H1 (cell line): ENCODE results near the gene RFPL3. TPM values are rescaled to one million over a fixed set of nuclear protein-coding genes. Genes with fewer than 3 reads are reported as not detected.

Source experiments
- CTCF ChIA-PET: fragments of 300-600 bp; sonication (Branson Sonifier 250); formaldehyde crosslinking; loops from one replicate; lab custom pipeline; 2021; ENCODE audit not compliant: partially characterized antibody; lab: Charles Lee
- POLR2A ChIA-PET: fragments of 300-600 bp; sonication (Branson Sonifier 250); formaldehyde crosslinking; loops from one replicate; lab custom pipeline; 2021; ENCODE audit warnings: inconsistent platforms; ENCODE audit not compliant: partially characterized antibody; lab: Charles Lee
- DNase-seq, 2 experiments: peaks; one replicate each; pipeline versions ENCODE4 v3.0.0 to v3.0.0-alpha.2; 2010 to 2022; ENCODE audit warnings: low spot score in 2 of 2, low read depth in 1 of 2, mixed read lengths in 1 of 2
- FAIRE-seq: peaks from 2 replicates; lab custom pipeline; 2011; peaks lifted over from hg19 to GRCh38; lab: Jason Lieb, UNC
- H2AFZ ChIP-seq: 2 replicates; pipeline ENCODE4 v1.8.1; 2012; ENCODE audit warnings: low read length, inconsistent platforms
- H2AK5ac ChIP-seq: 2 replicates; pipeline ENCODE4 v1.6.1; 2013; ENCODE audit warnings: low read depth, low read length
- H2BK120ac ChIP-seq: replicated peaks from 2 replicates; pipeline ENCODE3; 2013; ENCODE audit warnings: low read depth, low read length, inconsistent platforms
- H2BK12ac ChIP-seq: 2 replicates; pipeline ENCODE4 v1.6.1; 2013; ENCODE audit warnings: low read depth, low read length
- H2BK15ac ChIP-seq: 2 replicates; pipeline ENCODE4 v1.6.1; 2013; ENCODE audit warnings: low read length
- H2BK20ac ChIP-seq: 2 replicates; pipeline ENCODE4 v1.6.1; 2013; ENCODE audit warnings: low read length
- H2BK5ac ChIP-seq: 2 replicates; pipeline ENCODE4 v1.6.1; 2013; ENCODE audit warnings: low read depth, low read length
- H3K14ac ChIP-seq: 2 replicates; pipeline ENCODE4 v1.6.1; 2013; ENCODE audit warnings: inconsistent platforms; ENCODE audit not compliant: insufficient read length
- H3K18ac ChIP-seq: 2 replicates; pipeline ENCODE4 v1.6.1; 2013; ENCODE audit warnings: low read length; ENCODE audit errors: extremely low read depth
- H3K23ac ChIP-seq: 2 replicates; pipeline ENCODE4 v1.6.1; 2013; ENCODE audit warnings: inconsistent platforms; ENCODE audit not compliant: insufficient read length
- H3K23me2 ChIP-seq: 2 replicates; pipeline ENCODE4 v1.6.1; 2013; ENCODE audit warnings: low read depth, low read length
- H3K27ac ChIP-seq: 2 replicates; pipeline ENCODE4 v1.6.1; 2011; ENCODE audit warnings: low read depth, low read length, inconsistent platforms
- H3K27me3 ChIP-seq, 4 experiments: replicated peaks in 1 of 4; 1 replicate in 1 of 4; 2 replicates in 3 of 4; pipeline versions ENCODE4 v1.6.1 to v1.8.1; 2011 to 2013; ENCODE audit warnings: low read length in 3 of 4, mild to moderate bottlenecking in 3 of 4, inconsistent platforms in 2 of 4, mixed read lengths in 2 of 4, moderate library complexity in 1 of 4; ENCODE audit not compliant: control insufficient read depth in 3 of 4, insufficient read depth in 3 of 4; ENCODE audit errors: extremely low read depth in 1 of 4
- H3K36me3 ChIP-seq, 4 experiments: 2 replicates each; pipeline versions ENCODE4 v1.6.1 to v1.8.1; 2011 to 2013; ENCODE audit warnings: mild to moderate bottlenecking in 4 of 4, low read length in 3 of 4, moderate library complexity in 2 of 4, control low read depth in 1 of 4, inconsistent platforms in 1 of 4; ENCODE audit not compliant: insufficient read depth in 4 of 4, control insufficient read depth in 2 of 4
- H3K4ac ChIP-seq: replicated peaks from 2 replicates; pipeline ENCODE3; 2013; ENCODE audit warnings: low read length, low read depth, mixed read lengths, inconsistent platforms; ENCODE audit not compliant: insufficient read length
- H3K4me1 ChIP-seq, 4 experiments: replicated peaks in 1 of 4; 1 replicate in 1 of 4; 2 replicates in 3 of 4; pipeline versions ENCODE4 v1.6.1 to v1.8.1; 2011 to 2013; ENCODE audit warnings: low read length in 3 of 4, inconsistent platforms in 2 of 4, mixed read lengths in 1 of 4; ENCODE audit not compliant: insufficient read depth in 4 of 4, control insufficient read depth in 3 of 4
- H3K4me2 ChIP-seq, 2 experiments: 2 replicates each; pipeline versions ENCODE4 v1.6.1 to v1.8.1; 2011 to 2013; ENCODE audit warnings: low read depth in 2 of 2, low read length in 2 of 2, control low read depth in 1 of 2, inconsistent platforms in 1 of 2, mild to moderate bottlenecking in 1 of 2; ENCODE audit not compliant: insufficient read depth in 1 of 2
- H3K4me3 ChIP-seq, 4 experiments: fragments of 200-600, 300-600 bp in 1 of 4; sonication (generic), shearing (Covaris generic), sonication (Bioruptor Twin) in 1 of 4; 2 replicates each; pipeline versions ENCODE4 v1.5.1 to v1.8.1; 2011 to 2016; ENCODE audit warnings: low read length in 4 of 4, low read depth in 3 of 4, control low read depth in 2 of 4, inconsistent platforms in 2 of 4, mild to moderate bottlenecking in 2 of 4, mixed read lengths in 1 of 4, moderate library complexity in 1 of 4; ENCODE audit not compliant: insufficient read depth in 2 of 4; ENCODE audit errors: extremely low read depth in 1 of 4
- H3K56ac ChIP-seq: replicated peaks from 2 replicates; pipeline ENCODE3; 2013; ENCODE audit warnings: low read depth, mild to moderate bottlenecking, mixed read lengths, low read length, inconsistent platforms; ENCODE audit not compliant: insufficient read length
- H3K79me1 ChIP-seq: 2 replicates; pipeline ENCODE4 v1.6.1; 2013; ENCODE audit warnings: low read depth, low read length, control low read depth
- H3K79me2 ChIP-seq, 2 experiments: 2 replicates each; pipeline versions ENCODE4 v1.6.1 to v1.8.1; 2012 to 2013; ENCODE audit warnings: low read length in 2 of 2, mild to moderate bottlenecking in 2 of 2, inconsistent platforms in 1 of 2; ENCODE audit not compliant: insufficient read depth in 2 of 2, control insufficient read depth in 1 of 2
- H3K9ac ChIP-seq, 4 experiments: replicated peaks in 1 of 4; 1 replicate in 1 of 4; 2 replicates in 3 of 4; pipeline versions ENCODE4 v1.6.1 to v1.8.1; 2011 to 2013; ENCODE audit warnings: low read depth in 3 of 4, low read length in 3 of 4, control low read depth in 2 of 4, mild to moderate bottlenecking in 2 of 4, moderate library complexity in 2 of 4, inconsistent platforms in 1 of 4; ENCODE audit errors: extremely low read depth in 1 of 4
- H3K9me3 ChIP-seq, 2 experiments: 2 replicates each; pipeline versions ENCODE4 v1.6.1 to v1.8.1; 2012 to 2013; ENCODE audit warnings: mild to moderate bottlenecking in 2 of 2, moderate library complexity in 2 of 2, control low read depth in 1 of 2, inconsistent platforms in 1 of 2, low read depth in 1 of 2, low read length in 1 of 2, mixed read lengths in 1 of 2; ENCODE audit not compliant: insufficient read depth in 2 of 2
- H4K20me1 ChIP-seq, 2 experiments: replicated peaks in 1 of 2; 2 replicates each; pipeline versions ENCODE3 to v1.8.1; 2011 to 2013; ENCODE audit warnings: inconsistent platforms in 2 of 2, low read length in 2 of 2, mild to moderate bottlenecking in 1 of 2; ENCODE audit not compliant: insufficient read depth in 2 of 2, control insufficient read depth in 1 of 2
- H4K5ac ChIP-seq: 2 replicates; pipeline ENCODE4 v1.6.1; 2013; ENCODE audit warnings: low read length, low read depth, mixed read lengths, inconsistent platforms; ENCODE audit not compliant: insufficient read length
- H4K8ac ChIP-seq: 2 replicates; pipeline ENCODE4 v1.8.0; 2013; ENCODE audit warnings: mild to moderate bottlenecking, moderate library complexity, low read length, inconsistent platforms; ENCODE audit not compliant: insufficient read depth; ENCODE audit errors: extremely low read depth
- H4K91ac ChIP-seq: replicated peaks from 2 replicates; pipeline ENCODE3; 2013; ENCODE audit warnings: low read length, mixed read lengths, inconsistent platforms; ENCODE audit not compliant: insufficient read length
- BCL11A ChIP-seq, 2 experiments: IDR thresholded peaks; one replicate each; pipeline ENCODE4 v1.6.1; 2011; ENCODE audit warnings: low read depth in 2 of 2, low read length in 2 of 2, mild to moderate bottlenecking in 2 of 2
- CBX8 ChIP-seq: fragments of 300-800, 300-1000 bp; sonication (generic); IDR thresholded peaks from 2 replicates; pipeline ENCODE4 v1.7.1; 2016; ENCODE audit warnings: low read depth, low read length, borderline replicate concordance
- CHD2 ChIP-seq: IDR thresholded peaks from 2 replicates; pipeline ENCODE4 v1.6.1; 2012; ENCODE audit warnings: low read length, improper control_type of control experiment
- EGR1 ChIP-seq: IDR thresholded peaks from 2 replicates; pipeline ENCODE4 v1.6.1; 2011; ENCODE audit warnings: low read depth, low read length, borderline replicate concordance
- EZH2 ChIP-seq: fragments of 200-600 bp; sonication (generic); IDR thresholded peaks from 2 replicates; pipeline ENCODE4 v1.7.1; 2012; ENCODE audit warnings: low read depth, mild to moderate bottlenecking, moderate library complexity, low read length, inconsistent platforms; ENCODE audit not compliant: severe bottlenecking
- HDAC2 ChIP-seq, 2 experiments: fragments of 300-600 bp in 1 of 2; sonication (generic) in 1 of 2; IDR thresholded peaks; 2 replicates each; pipeline ENCODE4 v1.6.1; 2011 to 2012; ENCODE audit warnings: low read depth in 2 of 2, low read length in 2 of 2, mild to moderate bottlenecking in 2 of 2, moderate library complexity in 2 of 2, borderline replicate concordance in 1 of 2, inconsistent platforms in 1 of 2
- JUN ChIP-seq: IDR thresholded peaks from 2 replicates; pipeline ENCODE4 v1.6.1; 2011; ENCODE audit warnings: low read depth, mild to moderate bottlenecking, improper control_type of control experiment, low read length
- KDM4A ChIP-seq: IDR thresholded peaks from one replicate; pipeline ENCODE4 v1.7.1; 2012; ENCODE audit warnings: low read depth, mild to moderate bottlenecking, moderate library complexity, low read length, inconsistent platforms; ENCODE audit not compliant: severe bottlenecking
- POLR2A ChIP-seq, 2 experiments: IDR thresholded peaks; 1 replicate in 1 of 2; 2 replicates in 1 of 2; pipeline ENCODE4 v1.6.1; 2011; ENCODE audit warnings: low read depth in 2 of 2, low read length in 2 of 2, mild to moderate bottlenecking in 2 of 2; ENCODE audit errors: control extremely low read depth in 1 of 2
- RAD21 ChIP-seq, 2 experiments: IDR thresholded peaks in 1 of 2; conservative IDR thresholded peaks in 1 of 2; 2 replicates each; pipeline ENCODE4 v1.6.1; 2011; ENCODE audit warnings: low read depth in 2 of 2, low read length in 2 of 2, improper control_type of control experiment in 1 of 2, inconsistent platforms in 1 of 2, mild to moderate bottlenecking in 1 of 2, moderate library complexity in 1 of 2
- TBP ChIP-seq: IDR thresholded peaks from 2 replicates; pipeline ENCODE4 v1.6.1; 2011; ENCODE audit warnings: low read depth, low read length, improper control_type of control experiment
- TCF12 ChIP-seq: IDR thresholded peaks from 2 replicates; pipeline ENCODE4 v1.6.1; 2011; ENCODE audit warnings: low read depth, mild to moderate bottlenecking, low read length
- WGBS, 2 experiments: shearing (Covaris generic) in 1 of 2; methylation state at CpG; one replicate each; pipeline versions ENCODE4 v1.1.6 to v1.1.7; 2013 to 2015; ENCODE audit warnings: low lambda C conversion rate in 2 of 2, mixed read lengths in 2 of 2, inconsistent platforms in 1 of 2, low coverage in 1 of 2, missing lambda C conversion rate in 1 of 2; ENCODE audit not compliant: insufficient replicate concordance in 2 of 2, insufficient coverage in 1 of 2, insufficient read length in 1 of 2; ENCODE audit errors: extremely low coverage in 1 of 2, missing lambda C conversion rate in 1 of 2; 5-methylcytosine and 5-hydroxymethylcytosine counted together
- polyA plus RNA-seq, 7 experiments: library from polyadenylated mRNA; depleted of rRNA in 3 of 7; stranded (reverse) in 5 of 7; unstranded in 2 of 7; fragments of >200 nt in 5 of 7; fragments of 200-250 nt in 2 of 7; gene quantifications; 1 replicate in 5 of 7; 2 replicates in 1 of 7; 4 replicates in 1 of 7; pipeline versions ENCODE4 v1.2.1 to v1.2.3, GENCODE V29; 2011 to 2013; ENCODE audit warnings: missing spikeins in 2 of 7, mixed read lengths in 2 of 7
- total RNA-seq: library from RNA; stranded (reverse); fragmentation: NEBNext Ultra II Directional; extraction: Animal tissue kit (Norgen Biotek cat#: 25700); gene quantifications from 2 replicates; pipeline ENCODE4 v1.2.1, GENCODE V29; 2021

The RFPL3 gene
- total and polyA plus RNA-seq, 2 of the 8 experiments (the other 6 are each of a cell fraction or from before 2014, with no cell fraction given) = 0.08 to 0.24 TPM

GRCh38 chr22:32380991-32381390 lies 23.3 kb downstream of the RFPL3 start:
- Histone ChIP-seq H3K4me3 (no peak overlapping the region), H2BK15ac (no peak overlapping the region), H2AFZ (no peak overlapping the region), H4K91ac (no peak overlapping the region), H3K36me3 (peaks cover 0 to 4% (median under 1%) of the 10 kb centered on the region in 4 experiments; a peak in 2 of 8 replicates), H3K4me1 (no peaks in the 10 kb centered on the region), H2BK120ac (no peak overlapping the region), H3K9ac (no peak overlapping the region), H3K27me3 (no peaks in the 10 kb centered on the region; a peak in 1 of 7 replicates), H3K23me2 (no peaks in the 10 kb centered on the region), H3K14ac (no peak overlapping the region), H3K56ac (no peak overlapping the region), H3K23ac (no peak overlapping the region), H2BK5ac (no peak overlapping the region), H4K8ac (no peak overlapping the region), H4K5ac (no peak overlapping the region), H2BK12ac (no peak overlapping the region), H4K20me1 (peaks cover 0 to 2% of the 10 kb centered on the region in 2 experiments), H3K27ac (no peak overlapping the region), H2BK20ac (no peak overlapping the region), H3K18ac (no peak overlapping the region), H2AK5ac (no peak overlapping the region), H3K79me2 (no peaks in the 10 kb centered on the region), H3K9me3 (no peaks in the 10 kb centered on the region), H3K4me2 (no peak overlapping the region), H3K4ac (no peak overlapping the region), H3K79me1 (no peaks in the 10 kb centered on the region)
- WGBS, 2 experiments = 86% methylated on average over 5 of the region's 5 CpGs; no CpG with 5 or more reads in 1 of the 2 experiments
- CTCF ChIA-PET = interaction anchor here (0.6 to 1.0 kb wide), 2 partner anchors 169 to 205 kb away, joined by 4 read pairs; no protein-coding TSS in a partner anchor
- POLR2A ChIA-PET = no interaction called here
- DNase-seq (no peak), FAIRE-seq (no peak)
- TF ChIP-seq TCF12 (no peak), TBP (no peak), JUN (no peak), RAD21 (IDR thresholded peaks at IDR 0.05 in 1 of 2, conservative IDR thresholded peaks at IDR 0.05 in 1 of 2; ENCODE audit: low read depth in 2 of 2, low read length in 2 of 2) (no peak), CBX8 (no peak), HDAC2 (IDR thresholded peaks at IDR 0.05; ENCODE audit: borderline replicate concordance in 1 of 2, low read depth in 2 of 2, low read length in 2 of 2) (no peak), EZH2 (no peak), EGR1 (no peak), POLR2A (IDR thresholded peaks at IDR 0.05; ENCODE audit: control extremely low read depth in 1 of 2, low read depth in 2 of 2, low read length in 2 of 2) (no peak), KDM4A (no peak), BCL11A (IDR thresholded peaks at IDR 0.05; ENCODE audit: low read depth in 2 of 2, low read length in 2 of 2) (no peak), CHD2 (no peak)
